GM21737 (cell line): Measurements from ENCODE around the gene RAG2.

Experiments
- ATAC-seq: cut with Tn5 transposase; IDR thresholded peaks from one replicate; pipeline ENCODE4 v1.9.1; 2021; ENCODE audit warnings: mild to moderate bottlenecking, moderate library complexity; ENCODE audit not compliant: unreplicated experiment

The RAG2 gene

GRCh38 chr11:36601155-36601554 lies 3.1 kb upstream of the RAG2 start:
- no peak for ATAC-seq

DNA sequence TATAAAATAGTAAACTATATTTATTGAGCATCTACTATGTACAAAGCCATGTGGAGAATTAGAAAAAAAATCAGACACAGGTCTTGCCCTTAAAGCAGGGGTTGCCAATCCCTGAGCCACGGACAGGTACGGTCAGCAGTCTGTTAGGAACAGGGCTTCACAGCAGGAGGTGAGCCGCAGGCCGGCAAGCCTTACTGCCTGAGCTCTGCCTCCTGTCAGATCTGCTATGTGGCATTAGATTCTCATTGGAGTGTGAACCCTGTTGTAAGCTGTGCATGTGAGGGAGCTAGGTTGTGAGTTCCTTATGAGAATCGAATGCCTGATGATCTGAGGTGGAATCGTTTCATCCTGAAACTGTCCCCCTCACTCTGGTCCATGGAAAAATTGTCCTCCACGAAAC lies 2.1 kb upstream of the RAG2 start:
- ATAC-seq: no peak

DNA sequence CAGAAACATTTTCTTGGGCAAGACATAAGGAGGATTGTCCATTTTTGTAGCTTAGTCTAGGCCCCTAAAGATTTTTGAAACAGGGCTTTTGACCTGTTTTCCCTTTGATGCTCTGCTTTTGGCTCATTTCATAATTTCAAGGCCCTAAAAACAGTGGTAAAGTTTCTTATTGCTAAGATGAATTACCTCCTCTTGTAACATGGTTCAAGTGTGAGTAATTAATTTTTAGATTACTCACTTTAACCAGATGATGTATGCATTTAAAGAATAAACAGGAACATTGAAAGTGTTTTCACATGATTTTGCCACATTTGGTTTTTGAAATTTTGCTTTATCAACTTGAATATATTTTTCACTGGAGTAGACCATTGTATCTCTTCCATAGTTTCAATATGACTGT lies 1.2 kb downstream of the RAG2 start:
- no peak for ATAC-seq

GRCh38 chr11:36594316-36594989 lies 3.6 kb downstream of the RAG2 start, which contains the start of gene IFTAP:
IFTAP (plus strand) TSS chr11:36594502; CDS start chr11:36610104, 15,602 bp downstream.
- peak; percentile 66 for ATAC-seq

DNA sequence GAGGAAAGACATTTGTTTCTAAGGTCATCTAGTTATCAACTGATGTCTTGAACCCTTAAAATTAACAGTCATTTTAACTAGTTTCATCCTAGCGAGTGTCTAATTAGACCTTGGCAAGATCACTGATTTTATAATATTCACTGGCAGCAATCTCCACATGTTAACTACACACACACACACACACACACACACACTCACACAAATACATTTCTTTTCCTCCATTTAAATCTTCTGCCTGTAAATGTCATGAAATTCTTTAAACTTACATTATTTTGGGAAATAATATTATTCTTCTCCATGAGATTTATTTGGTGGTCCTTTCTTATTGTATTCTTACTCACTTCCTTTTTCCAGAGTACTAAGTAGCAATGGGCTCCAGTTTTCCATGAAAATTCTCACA lies 6.6 kb downstream of the RAG2 start:
- no peak for ATAC-seq

GRCh38 chr11:36590513-36590912 lies 7.5 kb downstream of the RAG2 start:
- ATAC-seq: no peak

GRCh38 chr11:36588099-36588498 lies 9.9 kb downstream of the RAG2 start:
- no peak for ATAC-seq

DNA sequence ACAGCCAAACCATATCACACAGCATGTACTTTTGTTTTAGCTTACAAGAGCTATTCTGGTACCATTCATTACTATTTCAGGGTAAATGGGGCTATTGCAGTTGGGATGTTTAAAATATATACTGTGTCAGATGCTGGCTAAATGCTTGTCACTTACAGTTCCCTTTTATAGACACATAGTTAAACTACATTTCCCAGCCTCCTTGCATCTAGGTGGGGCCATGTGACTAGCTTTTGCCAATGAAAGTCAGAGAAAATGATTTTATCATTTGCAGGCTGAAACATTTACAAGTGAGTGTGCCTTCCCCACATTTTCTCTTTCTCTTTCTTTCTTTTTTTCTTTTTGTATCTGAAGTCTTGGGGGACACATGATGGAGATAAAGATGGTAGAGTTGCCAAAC lies 11.5 kb downstream of the RAG2 start:
- ATAC-seq: no peak

DNA sequence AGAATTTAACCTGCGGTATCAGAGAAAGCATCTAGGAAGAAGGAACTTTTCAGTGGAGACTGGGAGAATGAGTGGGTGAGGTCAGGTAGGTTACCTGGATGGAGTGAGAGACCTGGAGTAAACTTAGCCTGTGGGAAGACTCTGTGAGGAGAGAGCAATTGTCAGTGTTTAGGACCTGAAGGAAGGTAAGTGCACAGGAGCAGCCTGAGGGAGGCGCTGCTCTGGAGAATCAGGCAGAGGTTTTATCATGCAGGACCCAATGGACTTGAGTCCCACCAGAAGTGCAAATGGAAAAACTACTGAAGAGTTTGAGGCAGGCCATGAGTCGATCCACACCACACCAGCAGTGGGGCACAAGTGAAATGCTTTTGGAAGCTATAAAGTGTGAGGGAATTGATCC lies 14.4 kb downstream of the RAG2 start:
- no peak for ATAC-seq

DNA sequence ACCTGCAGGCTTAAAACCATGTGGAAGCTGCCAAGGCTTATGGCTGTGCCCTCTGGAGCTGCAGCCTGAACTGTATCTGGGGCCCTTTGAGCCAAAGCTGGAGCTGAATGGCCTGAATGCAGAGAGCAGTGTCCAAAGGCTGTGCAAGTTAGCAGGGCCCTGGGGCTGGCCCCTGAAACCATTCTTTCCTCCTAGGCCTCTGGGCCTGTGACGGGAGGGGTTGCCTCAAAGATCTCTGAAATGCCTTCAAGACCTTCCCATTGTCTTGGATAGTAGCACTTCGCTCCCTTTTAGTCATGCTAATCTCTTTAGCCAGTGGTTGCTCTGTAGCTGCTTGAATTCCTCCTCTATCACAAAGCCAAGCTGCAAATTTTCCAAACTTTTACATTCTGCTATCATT lies 16.5 kb downstream of the RAG2 start:
- no peak for ATAC-seq

DNA sequence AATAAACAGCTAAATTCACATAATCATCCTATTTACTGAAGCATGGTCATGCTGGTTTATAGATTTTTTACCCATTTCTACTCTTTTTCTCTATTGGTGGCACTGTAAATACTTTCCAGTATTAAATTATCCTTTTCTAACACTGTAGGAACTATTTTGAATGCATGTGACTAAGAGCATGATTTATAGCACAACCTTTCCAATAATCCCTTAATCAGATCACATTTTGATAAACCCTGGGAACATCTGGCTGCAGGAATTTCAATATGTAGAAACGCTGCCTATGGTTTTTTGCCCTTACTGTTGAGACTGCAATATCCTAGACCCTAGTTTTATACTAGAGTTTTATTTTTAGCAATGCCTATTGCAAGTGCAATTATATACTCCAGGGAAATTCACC lies 19.6 kb downstream of the RAG2 start:
- no peak for ATAC-seq

DNA sequence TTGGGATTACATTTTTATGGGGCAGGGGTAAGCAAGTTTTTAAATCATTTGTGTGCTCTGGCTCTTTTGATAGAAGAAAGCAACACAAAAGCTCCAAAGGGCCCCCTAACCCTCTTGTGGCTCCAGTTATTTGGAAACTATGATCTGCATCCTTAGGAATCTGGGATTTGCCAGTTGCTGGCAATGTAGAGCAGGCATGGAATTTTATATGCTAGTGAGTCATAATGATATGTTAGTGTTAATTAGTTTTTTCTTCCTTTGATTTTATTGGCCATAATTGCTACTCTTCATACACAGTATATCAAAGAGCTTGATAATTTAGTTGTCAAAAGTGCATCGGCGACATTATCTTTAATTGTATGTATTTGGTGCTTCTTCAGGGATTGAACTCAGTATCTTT lies 20.2 kb downstream of the RAG2 start:
- ATAC-seq: no peak

DNA sequence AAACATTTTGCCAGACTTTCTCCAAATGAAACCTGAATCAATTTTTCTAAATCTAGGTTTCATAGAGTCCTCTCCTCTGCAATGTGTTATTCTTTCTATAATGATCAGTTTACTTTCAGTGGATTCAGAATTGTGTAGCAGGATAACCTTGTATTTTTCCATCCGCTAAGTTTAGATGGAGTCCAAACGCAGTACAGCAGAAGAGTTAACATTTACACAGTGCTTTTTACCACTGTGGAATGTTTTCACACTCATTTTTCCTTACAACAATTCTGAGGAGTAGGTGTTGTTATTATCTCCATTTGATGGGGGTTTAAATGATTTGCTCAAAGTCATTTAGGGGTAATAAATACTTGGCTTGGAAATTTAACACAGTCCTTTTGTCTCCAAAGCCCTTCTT lies 20.7 kb downstream of the RAG2 start:
- ATAC-seq: no peak

DNA sequence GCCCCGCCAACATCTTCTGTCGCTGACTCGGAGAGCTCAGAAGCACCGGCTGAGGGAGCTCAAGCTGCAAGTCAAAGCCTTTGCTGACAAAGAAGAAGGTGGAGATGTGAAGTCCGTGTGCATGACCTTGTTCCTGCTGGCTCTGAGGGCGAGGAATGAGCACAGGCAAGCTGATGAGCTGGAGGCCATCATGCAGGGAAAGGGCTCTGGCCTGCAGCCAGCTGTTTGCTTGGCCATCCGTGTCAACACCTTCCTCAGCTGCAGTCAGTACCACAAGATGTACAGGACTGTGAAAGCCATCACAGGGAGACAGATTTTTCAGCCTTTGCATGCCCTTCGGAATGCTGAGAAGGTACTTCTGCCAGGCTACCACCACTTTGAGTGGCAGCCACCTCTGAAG lies 23.6 kb downstream of the RAG2 start:
- no peak for ATAC-seq

DNA sequence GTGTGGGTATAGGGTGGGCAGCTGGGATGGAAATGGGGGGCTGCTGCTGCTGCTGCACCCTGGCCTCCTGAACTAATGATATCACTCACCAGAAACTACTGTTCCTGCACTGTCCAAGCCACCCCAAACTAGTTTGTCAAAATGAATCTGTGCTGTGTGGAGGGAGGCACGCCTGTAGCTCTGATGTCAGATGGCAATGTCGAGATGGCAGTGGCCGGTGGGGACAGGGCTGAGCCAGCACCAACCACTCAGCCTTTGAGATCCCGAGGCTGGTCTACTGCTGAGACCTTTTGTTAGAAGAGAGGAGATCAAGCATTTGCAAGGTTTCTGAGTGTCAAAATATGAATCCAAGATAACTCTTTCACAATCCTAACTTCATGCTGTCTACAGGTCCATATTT lies 28.9 kb downstream of the RAG2 start:
- ATAC-seq: no peak

GRCh38 chr11:36567694-36568093 lies 30.3 kb downstream of the RAG2 start, which contains the start of gene RAG1:
RAG1 (plus strand) TSS chr11:36568007; CDS start chr11:36573305, 5,298 bp downstream.
- no peak for ATAC-seq

GRCh38 chr11:36566407-36567053 lies 31.5 kb downstream of the RAG2 start:
- ATAC-seq: no peak

DNA sequence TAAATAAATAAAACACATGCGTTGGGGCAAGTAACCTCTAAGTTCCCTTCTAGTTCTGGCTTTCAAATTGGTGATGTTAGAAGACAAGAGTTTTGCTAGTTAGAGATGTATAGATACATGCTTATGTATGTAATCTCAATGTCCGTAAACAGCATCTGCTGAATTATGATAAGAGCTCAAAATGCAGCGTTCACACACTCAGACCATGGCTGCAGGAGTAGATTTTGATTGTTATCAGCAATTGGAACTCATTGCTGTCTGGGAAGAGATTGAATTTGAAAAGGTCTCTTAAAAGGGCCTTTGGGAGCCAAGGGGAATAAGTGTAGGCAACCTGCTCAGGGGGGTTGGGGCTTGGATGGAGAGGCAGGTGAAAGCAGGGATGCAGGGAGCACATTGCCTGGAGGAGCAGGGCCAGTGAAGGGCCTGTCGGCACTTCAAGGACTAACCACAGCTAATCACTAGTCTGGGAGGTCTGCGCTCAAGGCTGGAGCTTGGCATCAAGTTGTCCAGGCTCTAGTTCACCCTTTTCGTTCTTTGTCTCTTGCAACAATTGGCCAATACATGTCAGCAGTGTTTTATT lies 32.9 kb downstream of the RAG2 start:
- no peak for ATAC-seq

- ATAC-seq: no peak
Observed at GRCh38 chr11:36564376-36565030, 33.5 kb downstream of the RAG2 start.

- ATAC-seq: peak; percentile 78
Observed at GRCh38 chr11:36558571-36559413, 39.2 kb downstream of the RAG2 start.

DNA sequence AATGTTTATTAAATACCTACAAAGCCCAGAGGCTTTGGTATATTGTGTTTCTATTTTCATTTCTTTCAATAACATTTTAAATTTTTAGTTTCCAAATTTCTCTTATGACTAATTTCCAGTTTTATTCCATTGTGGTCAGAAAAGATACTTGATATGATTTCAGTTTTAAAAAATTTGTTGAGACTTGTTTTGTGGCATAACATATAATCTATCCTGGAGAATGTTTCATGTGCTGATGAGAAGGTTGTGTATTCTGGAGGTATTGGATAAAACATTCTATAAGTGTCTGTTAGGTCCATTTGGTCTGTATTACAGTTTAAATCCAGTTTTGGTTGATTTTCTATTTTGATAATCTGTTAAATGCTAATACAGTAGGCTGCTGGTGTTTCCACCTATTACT lies 40.0 kb downstream of the RAG2 start:
- ATAC-seq: no peak
